Right renal cortex interstitium (tissue), 3 donors: Measurements from ENCODE around the gene RSRC2. TPM values are rescaled to one million over a fixed set of nuclear protein-coding genes. Genes with fewer than 3 reads are reported as not detected.

ENCODE experiments used
- DNase-seq, 3 donors: peaks; one replicate each; pipeline ENCODE4 v3.0.0-alpha.2; 2013; ENCODE audit warnings: low read depth in 3 of 3, low spot score in 2 of 3
- polyA plus RNA-seq, 3 donors: library from polyadenylated mRNA; unstranded; fragments of 120-200 nt; gene quantifications; one replicate each; pipeline ENCODE4 v1.2.1, GENCODE V29; 2013; ENCODE audit not compliant: insufficient read length in 3 of 3

RSRC2 gene
- polyA plus RNA-seq, 3 donors = 215 to 259 (median 225) TPM

GRCh38 chr12:122454739-122455138 lies 72.0 kb downstream of the RSRC2 start:
- DNase-seq = no peak

- DNase-seq = no peak
Measured at GRCh38 chr12:122454250-122454721, 72.5 kb downstream of the RSRC2 start.

Other genes starting within 250 kb of the RSRC2 start
- gene CLIP1, start 104.3 kb downstream of the RSRC2 start, polyA plus RNA-seq = 10 to 100 TPM; 41.1 to 43.0 (median 41.9) TPM
- gene ZCCHC8, start 26.0 kb downstream of the RSRC2 start, polyA plus RNA-seq = 10 to 100 TPM; 34.3 to 36.8 (median 35.5) TPM
- 10 to 100 TPM; 31.6 to 37.1 (median 32.3) TPM for gene KNTC1, start 313 bp upstream of the RSRC2 start, polyA plus RNA-seq
- gene HCAR2, start 176.4 kb upstream of the RSRC2 start, polyA plus RNA-seq = under 1 TPM; 0.22 to 0.31 (median 0.24) TPM
- under 1 TPM; 0.18 to 0.28 (median 0.24) TPM for gene HCAR3, start 189.9 kb upstream of the RSRC2 start, polyA plus RNA-seq
- 1 to 10 TPM; 2.0 to 3.2 (median 2.4) TPM for gene HCAR1, start 203.9 kb upstream of the RSRC2 start, polyA plus RNA-seq
- gene DENR, start 225.9 kb upstream of the RSRC2 start, polyA plus RNA-seq = 10 to 100 TPM; 82.7 to 94.2 (median 92.4) TPM
- gene CCDC62, start 247.6 kb upstream of the RSRC2 start, polyA plus RNA-seq = under 1 TPM; 0.21 to 0.49 (median 0.37) TPM